Upper lobe of left lung (tissue), 6 donors: ENCODE data around the gene NYAP2. TPM values are rescaled to one million over a fixed set of nuclear protein-coding genes. Genes with fewer than 3 reads are reported as not detected.

Experiments
- ATAC-seq, 2 donors: fragments of 200-7000 bp; cut with Tn5 transposase; one replicate each; pipeline ENCODE4 v1.9.1; 2022; ENCODE audit warnings: mild to moderate bottlenecking in 2 of 2, moderate library complexity in 2 of 2; ENCODE audit not compliant: low FRiP score in 2 of 2
- DNase-seq, 2 donors: peaks; one replicate each; pipeline ENCODE4 v3.0.0-alpha.2; 2019 to 2020
- H3K27ac ChIP-seq, 4 donors: fragments of 200-600 bp; sonication (generic); one replicate each; pipeline ENCODE4 v1.5.1; 2016 to 2019
- H3K27me3 ChIP-seq, 4 donors: fragments of 200-600 bp; sonication (generic); one replicate each; pipeline ENCODE4 v1.5.1; 2017 to 2019
- H3K36me3 ChIP-seq, 4 donors: fragments of 200-600 bp; sonication (generic); one replicate each; pipeline ENCODE4 v1.5.1; 2016 to 2019
- H3K4me1 ChIP-seq, 4 donors: fragments of 200-600 bp; sonication (generic); one replicate each; pipeline ENCODE4 v1.5.1; 2018 to 2019
- H3K4me3 ChIP-seq, 4 donors: fragments of 200-600 bp; sonication (generic); one replicate each; pipeline ENCODE4 v1.5.1; 2017 to 2019; ENCODE audit warnings: mild to moderate bottlenecking in 2 of 4, moderate library complexity in 1 of 4
- H3K9me3 ChIP-seq, 4 donors: fragments of 200-600 bp; sonication (generic); one replicate each; pipeline ENCODE4 v1.5.1; 2018 to 2019
- CTCF ChIP-seq, 6 experiments: fragments of 450-650 bp in 4 of 6; fragments of 200-600 bp in 2 of 6; sonication (generic) in 2 of 6; IDR thresholded peaks; one replicate each; pipeline ENCODE4 v1.5.1; 2016 to 2019; ENCODE audit warnings: antibody characterized with exemption in 6 of 6
- EP300 ChIP-seq, 4 donors: sonication (generic); formaldehyde crosslinking; IDR thresholded peaks; one replicate each; pipeline ENCODE4 v1.5.1; 2017; ENCODE audit warnings: antibody characterized with exemption in 4 of 4, control low read depth in 2 of 4
- POLR2A ChIP-seq, 4 donors: fragments of 450-650 bp; IDR thresholded peaks; one replicate each; pipeline ENCODE4 v1.5.1; 2016 to 2017; ENCODE audit warnings: antibody characterized with exemption in 4 of 4, mild to moderate bottlenecking in 2 of 4
- POLR2AphosphoS5 ChIP-seq, 2 donors: sonication (generic); formaldehyde crosslinking; IDR thresholded peaks; one replicate each; pipeline ENCODE4 v1.5.1; 2017; ENCODE audit warnings: antibody characterized with exemption in 2 of 2
- WGBS, 2 donors: methylation state at CpG; one replicate each; pipeline ENCODE4 v1.1.5; 2017 to 2018; 5-methylcytosine and 5-hydroxymethylcytosine counted together
- total RNA-seq, 6 donors: library from RNA; depleted of rRNA in 4 of 6; stranded (reverse); fragments of >200 nt in 4 of 6; gene quantifications; one replicate each; pipeline versions ENCODE4 v1.1.0 to v1.2.1, GENCODE V29; 2016 to 2021
- donor health status: DM: no; HTN: no; CAD: no; lungs with moderate emphysema.
- donor health status: DM: no; HTN: yes; CAD: no; lungs with severe emphysema.

NYAP2 gene
- total RNA-seq, 6 donors from 2014 or later, result 0.15 to 3.1 (median 1.7) TPM

DNA sequence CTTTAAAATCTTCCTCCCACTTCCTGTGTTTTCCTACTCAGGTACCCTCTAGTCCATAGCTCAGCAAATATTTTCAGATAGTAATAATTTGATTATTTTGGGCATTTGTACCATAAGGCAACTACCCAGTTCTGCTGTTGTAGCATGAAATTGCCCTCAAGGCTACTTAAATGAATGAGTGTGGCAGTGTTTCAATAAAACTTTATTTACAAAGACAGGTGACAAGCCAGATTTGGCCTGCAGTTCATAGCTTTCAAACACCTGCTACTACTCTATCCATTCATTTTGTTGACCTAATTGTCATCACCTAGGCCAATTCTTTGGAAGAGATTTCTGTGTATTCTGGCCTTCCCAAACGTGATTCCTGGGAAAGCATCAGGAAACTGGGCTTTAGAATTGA is 28.9 kb downstream of the NYAP2 start:
- Histone ChIP-seq H3K27me3 (no peaks in the 10 kb centered on the region), H3K27ac (no peak overlapping the region), H3K36me3 (no peaks in the 10 kb centered on the region), H3K4me1 (no peaks in the 10 kb centered on the region), H3K4me3 (no peak overlapping the region), H3K9me3 (no peaks in the 10 kb centered on the region)
- DNase-seq (no peak), ATAC-seq (no peak)
- no peak for TF ChIP-seq POLR2AphosphoS5 (IDR thresholded peaks at IDR 0.05)
- no peak for TF ChIP-seq EP300 (IDR thresholded peaks at IDR 0.05)
- TF ChIP-seq POLR2A (IDR thresholded peaks at IDR 0.05), result no peak
- WGBS, 2 donors, result 33 to 43% methylated on average over 1 of the region's 1 CpG

DNA sequence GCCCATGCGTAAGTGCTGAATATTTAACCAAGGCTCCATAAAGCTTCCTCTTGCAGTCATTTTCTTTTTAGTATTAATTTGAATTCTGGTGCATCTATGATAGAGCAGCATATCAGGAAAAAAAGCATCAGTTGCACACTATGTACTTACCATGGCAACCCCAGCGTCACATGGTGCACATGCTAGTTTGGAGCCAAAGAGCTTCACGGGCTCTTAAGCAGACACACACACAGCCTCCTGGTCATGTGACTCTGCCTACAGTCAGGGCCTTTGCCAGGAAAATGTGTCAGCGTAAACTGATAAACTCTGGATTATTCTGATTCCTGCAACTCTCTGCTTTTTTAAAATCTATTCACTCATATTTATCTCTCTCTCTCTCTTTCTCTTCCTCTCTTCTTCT is 30.2 kb downstream of the NYAP2 start:
- WGBS, 2 donors, result 50 to 64% methylated on average over 4 of the region's 4 CpGs
- no peak for DNase-seq
- Histone ChIP-seq H3K36me3 (no peaks in the 10 kb centered on the region), H3K27me3 (no peaks in the 10 kb centered on the region), H3K9me3 (no peaks in the 10 kb centered on the region), H3K4me1 (no peaks in the 10 kb centered on the region), H3K27ac (no peak overlapping the region), H3K4me3 (no peak overlapping the region)
- TF ChIP-seq EP300 (IDR thresholded peaks at IDR 0.05) (no peak), POLR2A (IDR thresholded peaks at IDR 0.05) (no peak), CTCF (IDR thresholded peaks at IDR 0.05) (no peak), POLR2AphosphoS5 (IDR thresholded peaks at IDR 0.05) (no peak)
- peak in 1 of 2 donors; percentile 15 for ATAC-seq

- ATAC-seq, result no peak
- no peaks in the 10 kb centered on the region for H3K9me3 ChIP-seq
- no peaks in the 10 kb centered on the region for H3K36me3 ChIP-seq
- no peak for DNase-seq
- H3K27me3 ChIP-seq, result no peaks in the 10 kb centered on the region
- no peaks in the 10 kb centered on the region for H3K4me1 ChIP-seq
- WGBS, 2 donors, result 69 to 80% methylated on average over 5 of the region's 5 CpGs
- no peak for TF ChIP-seq POLR2A (IDR thresholded peaks at IDR 0.05)
- TF ChIP-seq POLR2AphosphoS5 (IDR thresholded peaks at IDR 0.05), result no peak
- TF ChIP-seq EP300 (IDR thresholded peaks at IDR 0.05), result no peak
- TF ChIP-seq CTCF (IDR thresholded peaks at IDR 0.05), result no peak
- no peak overlapping the region for H3K4me3 ChIP-seq
- no peak overlapping the region for H3K27ac ChIP-seq
Observed at GRCh38 chr2:225431105-225431863, 31.8 kb downstream of the NYAP2 start.

DNA sequence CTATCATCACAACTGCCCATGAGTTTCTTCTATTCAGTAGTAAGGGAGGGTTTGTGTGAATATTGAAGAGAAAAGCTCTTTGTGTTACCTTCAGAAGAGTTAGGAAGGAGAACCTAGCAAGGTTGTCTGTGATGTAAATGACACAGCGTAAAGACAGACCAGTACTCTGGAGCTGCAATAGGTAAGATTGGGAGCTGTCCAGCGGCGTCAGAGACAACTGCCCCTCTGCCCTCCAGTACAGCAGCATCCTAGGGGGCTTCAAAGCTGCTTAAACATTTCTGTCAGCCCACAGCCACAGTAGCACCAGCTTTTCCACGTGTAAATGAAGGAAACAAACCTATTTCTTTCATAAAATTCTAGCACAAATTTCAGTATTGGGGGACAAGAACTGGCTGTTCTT is 34.5 kb downstream of the NYAP2 start:
- H3K27me3 ChIP-seq, result no peaks in the 10 kb centered on the region
- no peak for ATAC-seq
- DNase-seq, result no peak
- no peaks in the 10 kb centered on the region for H3K36me3 ChIP-seq
- WGBS, 2 donors, result 34 to 39% methylated on average over 4 of the region's 4 CpGs
- H3K4me3 ChIP-seq, result no peak overlapping the region
- no peaks in the 10 kb centered on the region for H3K9me3 ChIP-seq
- no peak overlapping the region for H3K27ac ChIP-seq
- no peaks in the 10 kb centered on the region for H3K4me1 ChIP-seq
- TF ChIP-seq EP300 (IDR thresholded peaks at IDR 0.05) (no peak), POLR2A (IDR thresholded peaks at IDR 0.05) (no peak), POLR2AphosphoS5 (IDR thresholded peaks at IDR 0.05) (no peak), CTCF (IDR thresholded peaks at IDR 0.05) (no peak)

DNA sequence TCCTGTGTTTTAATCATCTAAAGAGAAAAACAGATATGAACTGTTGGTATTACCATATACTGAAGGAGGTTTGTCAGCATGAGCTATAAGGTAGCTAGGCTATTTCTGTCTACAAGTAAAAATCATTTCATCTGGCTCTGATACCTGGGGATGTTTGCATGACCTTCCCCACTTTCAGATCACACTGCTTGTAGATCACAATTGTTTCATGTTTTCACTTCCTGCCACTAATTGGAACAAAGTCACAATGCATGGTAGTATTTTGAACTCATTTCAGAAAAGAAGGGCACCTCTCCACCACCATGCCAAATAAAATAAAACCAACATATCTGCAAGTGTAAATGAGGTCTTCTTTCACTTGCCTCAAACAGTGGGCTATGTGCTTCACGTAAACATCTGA is 37.8 kb downstream of the NYAP2 start:
- WGBS, 2 donors, result 75 to 91% methylated on average over 1 of the region's 1 CpG
- Histone ChIP-seq H3K4me3 (no peak overlapping the region), H3K9me3 (no peaks in the 10 kb centered on the region), H3K36me3 (no peaks in the 10 kb centered on the region), H3K4me1 (no peaks in the 10 kb centered on the region), H3K27ac (no peak overlapping the region), H3K27me3 (no peaks in the 10 kb centered on the region)
- no peak for DNase-seq
- no peak for ATAC-seq
- no peak for TF ChIP-seq EP300 (IDR thresholded peaks at IDR 0.05)
- no peak for TF ChIP-seq CTCF (IDR thresholded peaks at IDR 0.05)
- no peak for TF ChIP-seq POLR2A (IDR thresholded peaks at IDR 0.05)
- no peak for TF ChIP-seq POLR2AphosphoS5 (IDR thresholded peaks at IDR 0.05)
